H1 (cell line): Measurements from ENCODE around the gene LAS1L. TPM values are rescaled to one million over a fixed set of nuclear protein-coding genes. Genes with fewer than 3 reads are reported as not detected.

Experiments used
- CTCF ChIA-PET: fragments of 300-600 bp; sonication (Branson Sonifier 250); formaldehyde crosslinking; loops from one replicate; lab custom pipeline; 2021; ENCODE audit not compliant: partially characterized antibody; lab: Charles Lee
- POLR2A ChIA-PET: fragments of 300-600 bp; sonication (Branson Sonifier 250); formaldehyde crosslinking; loops from one replicate; lab custom pipeline; 2021; ENCODE audit warnings: inconsistent platforms; ENCODE audit not compliant: partially characterized antibody; lab: Charles Lee
- DNase-seq, 2 experiments: peaks; one replicate each; pipeline versions ENCODE4 v3.0.0 to v3.0.0-alpha.2; 2010 to 2022; ENCODE audit warnings: low spot score in 2 of 2, low read depth in 1 of 2, mixed read lengths in 1 of 2
- FAIRE-seq: peaks from 2 replicates; lab custom pipeline; 2011; peaks lifted over from hg19 to GRCh38; lab: Jason Lieb, UNC
- H2AFZ ChIP-seq: 2 replicates; pipeline ENCODE4 v1.8.1; 2012; ENCODE audit warnings: low read length, inconsistent platforms
- H2AK5ac ChIP-seq: 2 replicates; pipeline ENCODE4 v1.6.1; 2013; ENCODE audit warnings: low read depth, low read length
- H2BK120ac ChIP-seq: replicated peaks from 2 replicates; pipeline ENCODE3; 2013; ENCODE audit warnings: low read depth, low read length, inconsistent platforms
- H2BK12ac ChIP-seq: 2 replicates; pipeline ENCODE4 v1.6.1; 2013; ENCODE audit warnings: low read depth, low read length
- H2BK15ac ChIP-seq: 2 replicates; pipeline ENCODE4 v1.6.1; 2013; ENCODE audit warnings: low read length
- H2BK20ac ChIP-seq: 2 replicates; pipeline ENCODE4 v1.6.1; 2013; ENCODE audit warnings: low read length
- H2BK5ac ChIP-seq: 2 replicates; pipeline ENCODE4 v1.6.1; 2013; ENCODE audit warnings: low read depth, low read length
- H3K14ac ChIP-seq: 2 replicates; pipeline ENCODE4 v1.6.1; 2013; ENCODE audit warnings: inconsistent platforms; ENCODE audit not compliant: insufficient read length
- H3K18ac ChIP-seq: 2 replicates; pipeline ENCODE4 v1.6.1; 2013; ENCODE audit warnings: low read length; ENCODE audit errors: extremely low read depth
- H3K23ac ChIP-seq: 2 replicates; pipeline ENCODE4 v1.6.1; 2013; ENCODE audit warnings: inconsistent platforms; ENCODE audit not compliant: insufficient read length
- H3K23me2 ChIP-seq: 2 replicates; pipeline ENCODE4 v1.6.1; 2013; ENCODE audit warnings: low read depth, low read length
- H3K27ac ChIP-seq: 2 replicates; pipeline ENCODE4 v1.6.1; 2011; ENCODE audit warnings: low read depth, low read length, inconsistent platforms
- H3K27me3 ChIP-seq, 4 experiments: replicated peaks in 1 of 4; 1 replicate in 1 of 4; 2 replicates in 3 of 4; pipeline versions ENCODE4 v1.6.1 to v1.8.1; 2011 to 2013; ENCODE audit warnings: low read length in 3 of 4, mild to moderate bottlenecking in 3 of 4, inconsistent platforms in 2 of 4, mixed read lengths in 2 of 4, moderate library complexity in 1 of 4; ENCODE audit not compliant: control insufficient read depth in 3 of 4, insufficient read depth in 3 of 4; ENCODE audit errors: extremely low read depth in 1 of 4
- H3K36me3 ChIP-seq, 4 experiments: 2 replicates each; pipeline versions ENCODE4 v1.6.1 to v1.8.1; 2011 to 2013; ENCODE audit warnings: mild to moderate bottlenecking in 4 of 4, low read length in 3 of 4, moderate library complexity in 2 of 4, control low read depth in 1 of 4, inconsistent platforms in 1 of 4; ENCODE audit not compliant: insufficient read depth in 4 of 4, control insufficient read depth in 2 of 4
- H3K4ac ChIP-seq: replicated peaks from 2 replicates; pipeline ENCODE3; 2013; ENCODE audit warnings: low read length, low read depth, mixed read lengths, inconsistent platforms; ENCODE audit not compliant: insufficient read length
- H3K4me1 ChIP-seq, 4 experiments: replicated peaks in 1 of 4; 1 replicate in 1 of 4; 2 replicates in 3 of 4; pipeline versions ENCODE4 v1.6.1 to v1.8.1; 2011 to 2013; ENCODE audit warnings: low read length in 3 of 4, inconsistent platforms in 2 of 4, mixed read lengths in 1 of 4; ENCODE audit not compliant: insufficient read depth in 4 of 4, control insufficient read depth in 3 of 4
- H3K4me2 ChIP-seq, 2 experiments: 2 replicates each; pipeline versions ENCODE4 v1.6.1 to v1.8.1; 2011 to 2013; ENCODE audit warnings: low read depth in 2 of 2, low read length in 2 of 2, control low read depth in 1 of 2, inconsistent platforms in 1 of 2, mild to moderate bottlenecking in 1 of 2; ENCODE audit not compliant: insufficient read depth in 1 of 2
- H3K4me3 ChIP-seq, 4 experiments: fragments of 200-600, 300-600 bp in 1 of 4; sonication (generic), shearing (Covaris generic), sonication (Bioruptor Twin) in 1 of 4; 2 replicates each; pipeline versions ENCODE4 v1.5.1 to v1.8.1; 2011 to 2016; ENCODE audit warnings: low read length in 4 of 4, low read depth in 3 of 4, control low read depth in 2 of 4, inconsistent platforms in 2 of 4, mild to moderate bottlenecking in 2 of 4, mixed read lengths in 1 of 4, moderate library complexity in 1 of 4; ENCODE audit not compliant: insufficient read depth in 2 of 4; ENCODE audit errors: extremely low read depth in 1 of 4
- H3K56ac ChIP-seq: replicated peaks from 2 replicates; pipeline ENCODE3; 2013; ENCODE audit warnings: low read depth, mild to moderate bottlenecking, mixed read lengths, low read length, inconsistent platforms; ENCODE audit not compliant: insufficient read length
- H3K79me1 ChIP-seq: 2 replicates; pipeline ENCODE4 v1.6.1; 2013; ENCODE audit warnings: low read depth, low read length, control low read depth
- H3K79me2 ChIP-seq, 2 experiments: 2 replicates each; pipeline versions ENCODE4 v1.6.1 to v1.8.1; 2012 to 2013; ENCODE audit warnings: low read length in 2 of 2, mild to moderate bottlenecking in 2 of 2, inconsistent platforms in 1 of 2; ENCODE audit not compliant: insufficient read depth in 2 of 2, control insufficient read depth in 1 of 2
- H3K9ac ChIP-seq, 4 experiments: replicated peaks in 1 of 4; 1 replicate in 1 of 4; 2 replicates in 3 of 4; pipeline versions ENCODE4 v1.6.1 to v1.8.1; 2011 to 2013; ENCODE audit warnings: low read depth in 3 of 4, low read length in 3 of 4, control low read depth in 2 of 4, mild to moderate bottlenecking in 2 of 4, moderate library complexity in 2 of 4, inconsistent platforms in 1 of 4; ENCODE audit errors: extremely low read depth in 1 of 4
- H3K9me3 ChIP-seq, 2 experiments: 2 replicates each; pipeline versions ENCODE4 v1.6.1 to v1.8.1; 2012 to 2013; ENCODE audit warnings: mild to moderate bottlenecking in 2 of 2, moderate library complexity in 2 of 2, control low read depth in 1 of 2, inconsistent platforms in 1 of 2, low read depth in 1 of 2, low read length in 1 of 2, mixed read lengths in 1 of 2; ENCODE audit not compliant: insufficient read depth in 2 of 2
- H4K20me1 ChIP-seq, 2 experiments: replicated peaks in 1 of 2; 2 replicates each; pipeline versions ENCODE3 to v1.8.1; 2011 to 2013; ENCODE audit warnings: inconsistent platforms in 2 of 2, low read length in 2 of 2, mild to moderate bottlenecking in 1 of 2; ENCODE audit not compliant: insufficient read depth in 2 of 2, control insufficient read depth in 1 of 2
- H4K5ac ChIP-seq: 2 replicates; pipeline ENCODE4 v1.6.1; 2013; ENCODE audit warnings: low read length, low read depth, mixed read lengths, inconsistent platforms; ENCODE audit not compliant: insufficient read length
- H4K8ac ChIP-seq: 2 replicates; pipeline ENCODE4 v1.8.0; 2013; ENCODE audit warnings: mild to moderate bottlenecking, moderate library complexity, low read length, inconsistent platforms; ENCODE audit not compliant: insufficient read depth; ENCODE audit errors: extremely low read depth
- H4K91ac ChIP-seq: replicated peaks from 2 replicates; pipeline ENCODE3; 2013; ENCODE audit warnings: low read length, mixed read lengths, inconsistent platforms; ENCODE audit not compliant: insufficient read length
- BACH1 ChIP-seq: IDR thresholded peaks from 2 replicates; pipeline ENCODE4 v1.6.1; 2012; ENCODE audit warnings: low read length, improper control_type of control experiment
- CBX8 ChIP-seq: fragments of 300-800, 300-1000 bp; sonication (generic); IDR thresholded peaks from 2 replicates; pipeline ENCODE4 v1.7.1; 2016; ENCODE audit warnings: low read depth, low read length, borderline replicate concordance
- CEBPB ChIP-seq: IDR thresholded peaks from 2 replicates; pipeline ENCODE4 v1.6.1; 2012; ENCODE audit warnings: low read depth, low read length
- HDAC2 ChIP-seq, 2 experiments: fragments of 300-600 bp in 1 of 2; sonication (generic) in 1 of 2; IDR thresholded peaks; 2 replicates each; pipeline ENCODE4 v1.6.1; 2011 to 2012; ENCODE audit warnings: low read depth in 2 of 2, low read length in 2 of 2, mild to moderate bottlenecking in 2 of 2, moderate library complexity in 2 of 2, borderline replicate concordance in 1 of 2, inconsistent platforms in 1 of 2
- HDAC6 ChIP-seq: IDR thresholded peaks from one replicate; pipeline ENCODE4 v1.7.1; 2012; ENCODE audit warnings: low read depth, mild to moderate bottlenecking, inconsistent platforms, low read length, moderate library complexity
- KDM1A ChIP-seq: fragments of 200-600, 300-600 bp; sonication (generic); IDR thresholded peaks from 2 replicates; pipeline ENCODE4 v1.7.1; 2016; ENCODE audit warnings: mild to moderate bottlenecking, low read length, borderline replicate concordance
- MAX ChIP-seq: IDR thresholded peaks from 2 replicates; pipeline ENCODE4 v1.6.1; 2012; ENCODE audit warnings: inconsistent platforms
- RBBP5 ChIP-seq: IDR thresholded peaks from 2 replicates; pipeline ENCODE4 v1.7.1; 2012; ENCODE audit warnings: low read depth, mild to moderate bottlenecking, inconsistent platforms, low read length, moderate library complexity, borderline replicate concordance
- ZNF274 ChIP-seq: IDR thresholded peaks from 2 replicates; pipeline ENCODE4 v1.7.0; 2012; ENCODE audit warnings: low read length, borderline replicate concordance; ENCODE audit errors: extremely low read depth
- WGBS, 2 experiments: shearing (Covaris generic) in 1 of 2; methylation state at CpG; one replicate each; pipeline versions ENCODE4 v1.1.6 to v1.1.7; 2013 to 2015; ENCODE audit warnings: low lambda C conversion rate in 2 of 2, mixed read lengths in 2 of 2, inconsistent platforms in 1 of 2, low coverage in 1 of 2, missing lambda C conversion rate in 1 of 2; ENCODE audit not compliant: insufficient replicate concordance in 2 of 2, insufficient coverage in 1 of 2, insufficient read length in 1 of 2; ENCODE audit errors: extremely low coverage in 1 of 2, missing lambda C conversion rate in 1 of 2; 5-methylcytosine and 5-hydroxymethylcytosine counted together
- polyA plus RNA-seq, 7 experiments: library from polyadenylated mRNA; depleted of rRNA in 3 of 7; stranded (reverse) in 5 of 7; unstranded in 2 of 7; fragments of >200 nt in 5 of 7; fragments of 200-250 nt in 2 of 7; gene quantifications; 1 replicate in 5 of 7; 2 replicates in 1 of 7; 4 replicates in 1 of 7; pipeline versions ENCODE4 v1.2.1 to v1.2.3, GENCODE V29; 2011 to 2013; ENCODE audit warnings: missing spikeins in 2 of 7, mixed read lengths in 2 of 7
- total RNA-seq: library from RNA; stranded (reverse); fragmentation: NEBNext Ultra II Directional; extraction: Animal tissue kit (Norgen Biotek cat#: 25700); gene quantifications from 2 replicates; pipeline ENCODE4 v1.2.1, GENCODE V29; 2021

Gene LAS1L
- total and polyA plus RNA-seq, 2 of the 8 experiments (the other 6 are each of a cell fraction or from before 2014, with no cell fraction given), result 39.5 to 65.0 TPM

GRCh38 chrX:65463550-65463949 is 71.0 kb downstream of the LAS1L start:
- no peak overlapping the region for H2BK15ac ChIP-seq
- no peak overlapping the region for H2BK120ac ChIP-seq
- peak overlapping the region; percentile 42 to 60; a peak in 2 of 4 replicates for H3K4me2 ChIP-seq
- no peaks in the 10 kb centered on the region for H3K23me2 ChIP-seq
- H3K14ac ChIP-seq, result no peak overlapping the region
- no peak overlapping the region for H4K8ac ChIP-seq
- H3K4me3 ChIP-seq, result peak overlapping the region in 1 of 4 experiments; percentile 38; a peak in 1 of 8 replicates
- peak in 1 of 2 experiments; percentile 47 for DNase-seq
- no peaks in the 10 kb centered on the region for H4K20me1 ChIP-seq
- no peak overlapping the region for H3K56ac ChIP-seq
- H3K4ac ChIP-seq, result no peak overlapping the region
- WGBS, 2 experiments, result 2% methylated on average over 4 of the region's 4 CpGs; no CpG with 5 or more reads in 1 of the 2 experiments
- H3K9me3 ChIP-seq, result no peaks in the 10 kb centered on the region
- H3K9ac ChIP-seq, result peak overlapping the region in 2 of 4 experiments; percentile 40 to 48; a peak in 1 of 7 replicates
- H3K23ac ChIP-seq, result no peak overlapping the region
- CTCF ChIA-PET, result no interaction called here
- H4K91ac ChIP-seq, result no peak overlapping the region
- H2AK5ac ChIP-seq, result no peak overlapping the region
- H3K79me1 ChIP-seq, result no peaks in the 10 kb centered on the region
- H3K79me2 ChIP-seq, result no peaks in the 10 kb centered on the region
- no peaks in the 10 kb centered on the region for H3K27me3 ChIP-seq
- no peak overlapping the region for H2BK20ac ChIP-seq
- peak overlapping the region; percentile 83 for H2BK5ac ChIP-seq
- peak overlapping the region; percentile 32; the same call in 1 of the 2 replicates for H3K18ac ChIP-seq
- H2BK12ac ChIP-seq, result peak overlapping the region; percentile 84; the same call in 1 of the 2 replicates
- H3K27ac ChIP-seq, result peak overlapping the region; percentile 87
- H4K5ac ChIP-seq, result no peak overlapping the region
- FAIRE-seq, result peak; percentile 100
- peaks cover 0 to 2% (median under 1%) of the 10 kb centered on the region in 4 experiments; a peak in 2 of 7 replicates for H3K4me1 ChIP-seq
- POLR2A ChIA-PET, result interaction anchor here (1.0 to 1.4 kb wide), 3 partner anchors 17 to 429 kb away, joined by 3 to 6 read pairs (median 4); partner anchors contain the start of gene ZC3H12B
- no peaks in the 10 kb centered on the region for H3K36me3 ChIP-seq
- H2AFZ ChIP-seq, result no peak overlapping the region
- TF ChIP-seq HDAC6 (no peak), RBBP5 (no peak), ZNF274 (no peak), CEBPB (peak; percentile 71), BACH1 (0 out of 2 replicates have a peak, but pooled peaks have one; percentile 45), KDM1A (no peak), CBX8 (no peak), HDAC2 (IDR thresholded peaks at IDR 0.05; ENCODE audit: borderline replicate concordance in 1 of 2, low read depth in 2 of 2, low read length in 2 of 2) (peak in 1 of 2 experiments; percentile 94; a peak in 1 of 4 replicates), MAX (no peak)
